HuH-7 (cell line): ENCODE measurements around the gene RABGAP1L.
A peak's percentile ranks its signal among the peaks of the same experiment; 100 is the strongest.
"Not testable (repeated sequence)": the region's sequence is repeated elsewhere in the genome, so short reads cannot be mapped to it uniquely, and the experiment has no call there.

Experiments used
- DNase-seq: peaks from one replicate; pipeline ENCODE4 v3.0.0; 2011; ENCODE audit warnings: low spot score

Gene RABGAP1L

DNA sequence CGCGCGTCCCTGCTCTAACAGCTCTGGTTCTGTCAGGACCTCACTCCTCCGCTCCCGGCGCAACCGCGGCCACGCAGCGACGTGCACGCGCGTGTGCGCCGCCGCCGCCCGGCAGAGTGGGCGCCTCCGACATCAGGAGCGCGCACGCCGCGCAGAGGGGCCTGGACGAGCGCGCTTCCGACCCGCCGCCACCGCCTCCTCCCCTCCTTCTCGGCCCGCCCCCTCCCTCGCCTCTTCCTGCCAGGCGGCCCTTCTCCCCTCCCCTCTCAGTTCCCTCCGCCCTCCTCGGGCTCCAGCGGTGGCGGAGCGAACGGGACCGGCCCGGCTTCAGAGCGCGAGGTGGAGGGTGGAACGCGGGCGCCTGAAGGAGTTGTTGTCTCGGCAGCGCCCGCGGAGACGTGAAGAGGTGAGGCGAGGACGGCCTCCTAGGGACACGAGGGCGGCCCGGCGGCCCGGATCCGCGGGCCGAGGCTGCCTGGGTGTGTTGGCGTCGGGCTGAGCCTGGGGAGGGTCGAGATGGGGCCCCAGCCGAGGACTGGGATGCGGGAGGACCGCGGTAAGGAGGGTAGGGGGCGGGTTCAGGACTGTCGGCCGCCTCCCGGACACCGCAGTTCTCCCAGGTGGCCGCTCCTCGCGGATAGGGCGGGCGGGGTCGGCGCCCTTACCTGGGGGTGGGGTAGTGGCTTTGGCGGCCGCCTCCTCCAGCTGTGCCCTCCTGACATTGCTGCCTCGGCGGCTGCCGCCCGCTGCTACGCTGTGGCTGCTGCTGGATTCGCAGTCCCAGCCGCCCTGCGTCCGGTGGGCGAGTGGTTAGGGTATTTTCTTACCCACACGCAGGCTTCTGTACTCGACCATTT is at the start of gene RABGAP1L:
RABGAP1L (plus strand) TSS at position 269 of the 857 bp plus-strand sequence.
- DNase-seq, result peak; percentile 75

GRCh38 chr1:174110053-174110452 is 49.3 kb upstream of the RABGAP1L start:
- DNase-seq, result no peak

- DNase-seq, result no peak
Observed at GRCh38 chr1:174112489-174113162, 46.7 kb upstream of the RABGAP1L start.

DNA sequence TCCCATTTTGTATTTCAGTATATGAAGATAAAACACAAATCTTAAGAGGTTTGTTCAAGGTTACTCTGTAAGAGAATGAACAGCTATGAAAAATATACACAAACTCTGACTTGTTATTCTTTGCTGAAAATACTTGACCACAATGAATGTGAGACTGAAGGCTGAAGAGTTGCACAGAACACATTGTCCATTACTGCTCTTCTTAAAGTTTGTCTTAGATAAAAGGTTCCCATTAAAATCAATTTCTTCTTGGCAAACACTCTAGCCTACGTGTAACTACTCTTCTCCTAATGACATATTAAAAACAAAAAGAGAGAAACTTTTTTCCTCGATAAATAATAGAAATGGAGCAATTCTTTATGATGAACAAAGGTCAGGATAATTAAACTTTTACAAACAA is 45.2 kb upstream of the RABGAP1L start:
- DNase-seq, result no peak

- peak; percentile 39 for DNase-seq
Observed at GRCh38 chr1:174114788-174115448, 44.4 kb upstream of the RABGAP1L start.

GRCh38 chr1:174116042-174116441 is 43.3 kb upstream of the RABGAP1L start:
- DNase-seq, result no peak

- DNase-seq, result no peak
Observed at GRCh38 chr1:174118751-174119150, 40.6 kb upstream of the RABGAP1L start.

DNA sequence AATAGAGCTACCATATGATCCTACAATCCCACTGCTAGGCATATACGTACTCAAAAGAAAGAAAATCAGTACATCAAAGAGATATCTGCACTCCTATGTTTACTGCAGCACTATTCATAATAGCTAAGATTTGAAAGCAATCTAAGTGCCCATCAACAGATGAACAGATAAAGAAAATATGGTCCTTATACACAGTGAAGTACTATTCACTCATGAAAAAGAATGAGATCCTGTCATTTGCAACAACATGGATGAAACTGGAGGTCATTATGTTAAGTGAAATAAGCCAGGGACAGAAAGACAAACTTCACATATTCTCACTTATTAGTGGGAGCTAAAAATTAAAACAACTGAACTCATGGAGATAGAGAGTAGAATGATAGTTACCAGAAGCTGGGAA is 37.0 kb upstream of the RABGAP1L start:
- not testable (repeated sequence) for DNase-seq

GRCh38 chr1:174123843-174124242 is 35.5 kb upstream of the RABGAP1L start:
- DNase-seq, result no peak

DNA sequence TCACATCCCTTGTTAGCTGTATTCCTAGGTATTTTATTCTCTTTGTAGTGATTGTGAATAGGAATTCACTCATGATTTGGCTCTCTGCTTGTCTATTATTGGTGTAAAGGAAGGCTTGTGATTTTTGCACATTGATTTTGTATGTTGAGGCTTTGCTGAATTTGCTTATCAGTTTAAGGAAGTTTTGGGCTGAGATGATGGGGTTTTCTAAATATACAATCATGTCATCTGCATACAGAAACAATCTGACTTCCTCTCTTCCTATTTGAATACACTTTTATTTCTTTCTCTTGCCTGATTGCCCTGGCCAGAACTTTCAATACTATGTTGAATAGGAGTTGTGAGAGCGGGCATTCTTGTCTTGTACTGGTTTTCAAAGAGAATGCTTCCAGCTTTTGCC is 32.1 kb upstream of the RABGAP1L start:
- not testable (repeated sequence) for DNase-seq

DNA sequence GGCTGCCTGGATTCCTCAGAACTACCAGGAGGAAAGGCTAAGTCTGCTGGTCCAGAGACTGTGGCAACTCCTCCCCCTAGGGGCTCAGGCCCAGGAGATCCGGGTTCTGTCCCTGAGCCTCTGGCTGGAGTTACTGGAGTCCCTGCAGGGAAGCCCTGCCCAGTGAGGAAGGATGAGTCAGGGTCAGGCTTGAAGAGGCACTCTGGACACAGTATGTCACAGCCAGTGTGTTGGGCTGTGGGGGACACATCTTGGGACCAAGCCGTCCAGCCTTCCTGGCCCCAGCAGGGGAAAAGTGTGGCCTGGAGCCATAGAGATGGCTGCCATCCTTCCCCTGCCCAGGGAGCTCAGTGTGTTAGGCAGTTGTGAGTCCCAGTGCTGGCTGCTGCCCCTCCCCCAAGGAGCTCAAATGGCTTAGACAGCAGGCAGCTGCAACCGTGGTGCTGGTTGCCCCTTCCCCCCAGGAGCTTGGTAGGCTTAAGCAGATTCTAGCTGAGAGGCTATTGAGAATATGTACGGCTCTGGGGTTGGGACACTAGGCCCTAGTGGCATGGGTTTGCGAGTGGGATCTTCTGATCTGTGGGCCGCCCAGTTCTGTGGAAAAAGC is 28.2 kb upstream of the RABGAP1L start:
- DNase-seq, result no peak

- no peak for DNase-seq
Observed at GRCh38 chr1:174134003-174134659, 25.2 kb upstream of the RABGAP1L start.

DNA sequence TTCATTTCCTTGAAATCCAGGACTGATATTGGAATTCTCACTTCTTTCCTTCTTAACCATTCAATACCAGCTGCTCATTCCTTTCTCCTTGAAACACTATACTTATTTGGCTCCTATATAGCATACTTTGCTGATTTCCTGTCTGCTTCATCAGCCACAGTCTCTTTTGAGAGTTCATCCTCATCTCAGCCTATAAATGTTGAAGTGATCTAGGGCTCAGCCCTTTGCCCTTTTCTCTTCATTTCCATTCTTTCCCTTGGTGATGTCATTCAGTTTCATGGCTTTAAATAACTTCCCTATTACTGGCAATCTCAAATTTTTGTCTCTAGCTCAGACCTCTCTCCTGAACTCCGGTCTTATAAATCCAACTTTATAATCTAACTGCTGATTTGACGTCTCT is 24.1 kb upstream of the RABGAP1L start:
- DNase-seq, result no peak

DNA sequence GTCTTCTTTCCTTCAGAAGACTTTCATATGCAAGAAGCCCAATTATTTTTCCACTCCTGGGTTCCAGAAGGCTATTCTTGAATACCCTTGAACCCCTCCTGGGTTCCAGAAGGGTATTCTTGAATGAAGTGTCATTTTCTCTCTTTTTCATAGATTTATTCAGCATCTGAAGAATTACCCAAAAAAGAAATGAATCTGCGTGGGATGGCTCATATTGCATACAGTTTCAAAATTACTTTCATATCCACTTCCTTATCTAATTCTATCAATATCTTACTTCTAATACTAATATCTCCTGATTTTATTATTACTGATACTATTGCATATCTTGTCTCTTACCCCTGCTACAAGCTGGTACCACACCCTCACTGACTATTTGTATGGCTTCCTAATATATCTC is 22.6 kb upstream of the RABGAP1L start:
- DNase-seq, result no peak

DNA sequence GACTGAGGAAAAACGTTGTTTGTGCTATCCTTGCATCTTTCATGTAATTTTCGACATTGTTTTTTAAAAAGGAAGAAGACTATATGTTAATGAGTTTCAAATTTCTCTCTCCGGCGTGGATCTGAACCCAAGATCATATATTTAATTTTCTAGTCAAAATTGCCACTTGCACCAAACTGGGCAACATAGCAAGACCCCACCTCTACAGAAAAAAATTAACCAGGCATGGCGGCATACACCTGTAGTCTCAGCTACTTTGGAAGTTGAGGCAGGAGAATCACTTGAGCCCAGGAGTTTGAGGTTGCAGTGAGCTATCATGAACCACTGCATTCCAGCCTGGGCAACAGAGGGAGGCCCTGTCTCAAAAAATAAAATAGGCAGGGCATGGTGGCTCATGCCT is 16.5 kb upstream of the RABGAP1L start:
- DNase-seq, result no peak

DNA sequence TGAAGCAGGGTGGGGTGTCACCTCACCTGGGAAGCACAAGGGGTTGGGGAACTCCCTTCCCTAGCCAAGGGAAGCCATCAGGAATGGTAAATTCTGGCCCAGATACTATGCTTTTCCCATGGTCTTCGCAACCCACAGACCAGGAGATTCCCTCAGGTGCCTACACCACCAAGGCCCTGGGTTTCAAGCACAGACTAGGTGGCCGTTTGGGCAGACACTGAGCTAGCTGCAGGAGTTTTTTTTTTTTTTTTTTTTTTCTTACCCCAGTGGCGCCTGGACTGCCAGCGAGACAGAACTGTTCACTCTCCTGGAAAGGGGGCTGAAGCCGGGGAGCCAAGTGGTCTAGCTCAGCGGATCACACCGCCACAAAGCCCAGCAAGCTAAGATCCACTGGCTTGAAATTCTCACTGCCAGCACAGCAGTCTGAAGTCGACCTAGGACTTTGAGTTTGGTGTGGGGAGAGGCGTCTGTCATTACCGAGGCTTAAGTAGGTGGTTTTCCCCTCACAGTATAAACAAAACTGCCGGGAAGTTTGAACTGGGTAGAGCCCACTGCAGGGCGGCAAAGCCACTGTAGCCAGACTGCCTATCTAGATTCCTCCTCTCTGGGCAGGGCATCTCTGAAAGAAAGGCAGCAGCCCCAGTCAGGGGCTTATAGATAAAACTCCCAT is 15.5 kb upstream of the RABGAP1L start:
- not testable (repeated sequence) for DNase-seq

DNA sequence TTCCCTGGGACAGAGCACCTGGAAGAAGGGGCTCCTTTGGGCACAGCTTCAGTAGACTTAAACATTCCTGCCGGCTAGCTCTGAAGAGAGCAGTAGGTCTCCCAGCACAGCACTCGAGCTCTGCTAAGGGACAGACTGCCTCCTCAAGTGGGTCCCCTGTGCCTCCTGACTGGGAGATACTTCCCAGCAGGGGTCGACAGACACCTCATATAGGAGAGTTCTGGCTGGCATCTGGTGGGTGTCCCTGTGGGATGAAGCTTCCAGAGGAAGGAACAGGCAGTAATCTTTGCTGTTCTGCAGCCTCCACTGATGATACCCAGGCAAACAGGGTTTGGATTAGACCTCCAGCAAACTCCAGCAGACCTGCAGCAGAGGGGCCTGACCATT is 14.9 kb upstream of the RABGAP1L start:
- DNase-seq, result not testable (repeated sequence)

DNA sequence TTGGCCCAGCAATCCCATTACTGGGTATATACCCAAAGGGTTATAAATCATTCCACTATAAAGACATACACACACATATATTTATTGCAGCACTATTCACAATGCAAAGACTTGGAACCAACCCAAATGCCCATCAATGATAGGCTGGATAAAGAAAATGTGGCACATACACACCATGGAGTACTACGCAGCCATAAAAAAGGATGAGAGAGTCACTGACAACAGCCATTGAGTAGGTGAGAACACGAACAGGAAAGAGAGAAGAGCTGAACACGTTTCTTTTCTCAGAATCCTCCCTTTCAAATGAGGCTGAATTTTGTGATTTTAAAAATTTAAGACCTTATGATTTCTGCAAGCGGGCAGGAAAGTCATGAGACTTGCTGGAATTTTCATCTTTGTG is 10.1 kb upstream of the RABGAP1L start:
- DNase-seq, result no peak

DNA sequence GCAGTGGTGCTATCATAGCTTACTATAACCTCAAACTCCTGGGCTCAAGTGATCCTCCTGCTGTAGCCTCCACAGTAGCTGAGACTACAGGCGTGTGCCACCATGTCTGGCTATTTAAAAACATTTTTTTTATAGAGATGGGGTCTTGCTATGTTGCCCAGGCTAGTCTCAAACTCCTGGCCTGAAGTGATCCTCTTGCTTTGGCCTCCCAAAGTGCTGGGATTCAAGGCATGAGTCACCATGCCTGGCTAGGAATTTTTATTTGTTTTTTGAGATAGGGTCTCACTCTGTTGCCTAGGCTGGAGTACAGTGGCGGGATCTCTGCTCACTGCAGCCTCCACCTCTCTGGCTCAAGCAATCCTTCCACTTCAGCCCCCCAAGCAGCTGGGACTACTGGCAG is 8.8 kb upstream of the RABGAP1L start:
- DNase-seq, result no peak

DNA sequence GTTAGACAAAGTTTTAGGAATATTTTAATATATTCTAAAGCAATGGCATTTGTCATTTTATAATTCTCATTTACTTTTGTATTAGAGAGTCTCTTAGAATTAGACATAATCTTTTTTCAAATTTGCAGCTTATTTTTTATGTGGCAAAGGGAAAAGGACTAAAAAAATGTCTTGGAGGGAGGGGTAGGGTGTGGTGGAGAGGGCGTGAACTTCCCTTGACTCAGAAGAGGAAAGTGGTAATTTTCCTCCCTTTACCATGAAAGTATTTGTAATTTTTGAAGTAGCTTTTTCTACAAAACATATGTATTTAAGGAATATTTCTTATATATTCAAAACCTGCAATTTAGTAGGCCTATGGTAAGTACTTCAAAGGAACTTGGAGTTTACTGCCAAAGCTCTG is 6.9 kb upstream of the RABGAP1L start:
- DNase-seq, result no peak

- no peak for DNase-seq
Observed at GRCh38 chr1:174153085-174153824, 6.1 kb upstream of the RABGAP1L start.
